ENCODE data around the gene CYP4F2. TPM values are rescaled to one million over a fixed set of nuclear protein-coding genes. Genes with fewer than 3 reads are reported as not detected.
"Not testable (repeated sequence)": the region's sequence is repeated elsewhere in the genome, so short reads cannot be mapped to it uniquely, and the experiment has no call there.

CYP4F2 gene
- total RNA-seq, 1 experiment from 2014 or later = not detected

DNA sequence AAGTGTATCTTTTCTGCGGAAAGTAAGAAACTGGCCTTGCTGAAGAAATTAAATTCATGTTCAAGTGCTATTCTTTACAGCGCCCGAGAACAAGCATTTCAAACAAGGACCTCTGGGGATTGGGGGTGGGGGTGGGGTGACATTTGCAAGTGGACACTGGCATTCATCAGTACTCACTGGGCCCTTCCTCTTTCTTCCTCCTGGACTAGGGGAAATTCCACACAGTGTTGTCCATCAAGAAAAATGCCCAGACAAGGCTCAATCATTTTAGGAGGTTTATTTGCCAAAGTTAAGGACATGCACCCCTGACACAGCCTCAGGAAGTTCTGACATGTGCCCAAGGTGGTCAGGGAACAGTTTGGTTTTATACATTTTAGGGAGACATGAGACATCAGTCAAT lies 59.5 kb downstream of the CYP4F2 start:
- Histone ChIP-seq H3K4me3 (ENCODE audit: low read depth, low read length) (peak overlapping the region; percentile 18; the same call in 1 of the 2 replicates), H3K36me3 (ENCODE audit: control insufficient read depth, insufficient read depth, low read length) (no peaks in the 10 kb centered on the region), H3K9me3 (no peaks in the 10 kb centered on the region; the same call in 1 of the 2 replicates), H3K27me3 (replicated peaks; ENCODE audit: control insufficient read depth, insufficient read depth, low read length) (no peaks in the 10 kb centered on the region), H3K4me1 (peaks cover 26% of the 10 kb centered on the region)
- Mint-ChIP-seq H3K36me3 (ENCODE audit: insufficient read depth, unreplicated experiment) (peaks cover 24% of the 10 kb centered on the region), H3K27ac (ENCODE audit: unreplicated experiment) (peak overlapping the region; percentile 94), H3K9me3 (ENCODE audit: unreplicated experiment) (no peaks in the 10 kb centered on the region), H3K4me3 (ENCODE audit: unreplicated experiment) (peak overlapping the region; percentile 36), H3K27me3 (ENCODE audit: insufficient read depth, unreplicated experiment) (no peaks in the 10 kb centered on the region), H3K4me1 (ENCODE audit: low read depth, unreplicated experiment) (peaks cover 14% of the 10 kb centered on the region)
- no TSS peak for BruUV-seq (replicated peaks)
- ChIA-PET CTCF (interaction anchor here (0.7 kb wide), 1 partner anchor 548 kb away, joined by 3 read pairs; no protein-coding TSS in a partner anchor), POLR2A (no interaction called here)
- no peak for DNase-seq
- TF ChIP-seq CTCF (IDR thresholded peaks at IDR 0.05; ENCODE audit: insufficient read depth in 1 of 2, low read depth in 1 of 2, low read length in 1 of 2, severe bottlenecking in 1 of 2, unreplicated experiment in 1 of 2) = no peak
- intact Hi-C loops (cut with micrococcal nuclease; ENCODE audit: unreplicated experiment) = loop anchor here (10.0 kb wide), 1 partner anchor 346 kb away; the partner anchor contains the start of gene FAM32A

- ChIA-PET CTCF (interaction anchor here (1.0 to 1.2 kb wide), 2 partner anchors 27 to 348 kb away, joined by 4 to 5 read pairs; partner anchors contain the start of gene FAM32A), POLR2A (interaction anchor here (0.5 to 1.7 kb wide), 6 partner anchors 9 to 360 kb away, joined by 3 to 16 read pairs (median 5); partner anchors contain the start of gene FAM32A)
- H3K9me3 ChIP-seq = no peaks in the 10 kb centered on the region; the same call in 1 of the 2 replicates
- no peaks in the 10 kb centered on the region for H3K36me3 ChIP-seq (ENCODE audit: control insufficient read depth, insufficient read depth, low read length)
- Mint-ChIP-seq H3K9me3 (ENCODE audit: unreplicated experiment) (no peaks in the 10 kb centered on the region), H3K4me3 (ENCODE audit: unreplicated experiment) (peak overlapping the region; percentile 76), H3K27me3 (ENCODE audit: insufficient read depth, unreplicated experiment) (no peaks in the 10 kb centered on the region), H3K4me1 (ENCODE audit: low read depth, unreplicated experiment) (peaks cover 14% of the 10 kb centered on the region), H3K36me3 (ENCODE audit: insufficient read depth, unreplicated experiment) (peaks cover 24% of the 10 kb centered on the region), H3K27ac (ENCODE audit: unreplicated experiment) (peak overlapping the region; percentile 94)
- no peaks in the 10 kb centered on the region for H3K27me3 ChIP-seq (replicated peaks; ENCODE audit: control insufficient read depth, insufficient read depth, low read length)
- TF ChIP-seq CTCF (IDR thresholded peaks at IDR 0.05; ENCODE audit: insufficient read depth in 1 of 2, low read depth in 1 of 2, low read length in 1 of 2, severe bottlenecking in 1 of 2, unreplicated experiment in 1 of 2) = no peak
- peak overlapping the region; percentile 68 for H3K4me3 ChIP-seq (ENCODE audit: low read depth, low read length)
- peaks cover 30% of the 10 kb centered on the region for H3K4me1 ChIP-seq
- DNase-seq = peak; percentile 80 to 89
- TSS peak; percentile 85 for BruUV-seq (replicated peaks)
- intact Hi-C loops (cut with micrococcal nuclease; ENCODE audit: unreplicated experiment) = loop anchor here (1.0 to 10.0 kb wide), 2 partner anchors 9 to 348 kb away; partner anchors contain the start of gene FAM32A
These were observed 60.6 kb downstream of the CYP4F2 start for GRCh38 chr19:15837221-15837731.

DNA sequence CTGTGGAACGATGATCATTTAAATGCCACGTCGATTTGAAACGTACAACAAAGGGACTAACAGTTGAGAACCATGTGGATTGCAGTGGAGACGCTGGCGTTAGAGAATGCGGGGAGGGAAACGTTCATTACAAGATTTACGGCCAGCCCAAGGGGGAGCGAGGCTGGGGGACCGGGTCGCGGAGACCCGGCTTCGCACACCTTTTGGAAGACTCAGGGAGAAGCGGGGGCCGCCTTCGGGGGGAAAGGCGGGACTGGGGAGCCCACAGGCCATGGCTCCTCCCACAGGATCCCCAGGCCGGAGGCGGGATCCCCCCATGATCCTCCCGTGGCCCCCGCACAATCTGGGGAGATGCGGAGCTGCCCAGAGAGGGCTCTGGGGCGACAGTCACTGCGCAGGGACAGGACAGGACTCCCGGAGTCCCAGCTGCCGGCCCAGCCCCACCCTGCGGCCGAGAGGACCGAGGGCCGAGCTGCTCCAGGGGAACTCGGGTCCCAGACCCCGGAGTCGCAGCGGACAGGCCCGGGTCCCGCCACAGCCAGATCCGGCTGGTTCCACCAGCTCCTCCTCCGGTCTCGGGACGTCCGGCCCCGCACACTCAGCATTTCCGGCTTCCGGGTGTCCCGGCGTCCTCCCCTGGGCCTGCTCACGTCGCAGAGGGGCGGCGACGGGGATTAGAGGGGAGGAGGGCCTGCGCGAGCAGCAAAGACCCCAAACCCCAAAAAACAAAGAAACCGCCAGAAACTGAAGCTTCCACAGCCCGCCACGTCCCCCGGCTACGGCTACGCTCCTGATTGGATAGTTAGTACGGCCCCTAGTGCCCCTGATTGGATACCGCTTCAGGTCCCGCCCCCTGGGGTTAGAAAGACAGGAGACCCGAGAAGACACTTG lies 61.3 kb downstream of the CYP4F2 start:
- no peaks in the 10 kb centered on the region for H3K27me3 ChIP-seq (replicated peaks; ENCODE audit: control insufficient read depth, insufficient read depth, low read length)
- Mint-ChIP-seq H3K4me3 (ENCODE audit: unreplicated experiment) (peak overlapping the region; percentile 76), H3K4me1 (ENCODE audit: low read depth, unreplicated experiment) (peaks cover 14% of the 10 kb centered on the region), H3K9me3 (ENCODE audit: unreplicated experiment) (no peaks in the 10 kb centered on the region), H3K27me3 (ENCODE audit: insufficient read depth, unreplicated experiment) (no peaks in the 10 kb centered on the region), H3K36me3 (ENCODE audit: insufficient read depth, unreplicated experiment) (peaks cover 24% of the 10 kb centered on the region), H3K27ac (ENCODE audit: unreplicated experiment) (peak overlapping the region; percentile 94)
- ChIA-PET CTCF (interaction anchor here (0.5 to 1.2 kb wide), 5 partner anchors 26 to 788 kb away, joined by 3 to 5 read pairs (median 4); partner anchors contain the start of gene FAM32A), POLR2A (interaction anchor here (0.5 to 1.7 kb wide), 6 partner anchors 8 to 361 kb away, joined by 3 to 16 read pairs (median 5); partner anchors contain the start of gene FAM32A)
- BruUV-seq (replicated peaks) = TSS peak; percentile 30
- H3K9me3 ChIP-seq = no peaks in the 10 kb centered on the region; the same call in 1 of the 2 replicates
- H3K36me3 ChIP-seq (ENCODE audit: control insufficient read depth, insufficient read depth, low read length) = no peaks in the 10 kb centered on the region
- TF ChIP-seq CTCF (IDR thresholded peaks at IDR 0.05; ENCODE audit: insufficient read depth in 1 of 2, low read depth in 1 of 2, low read length in 1 of 2, severe bottlenecking in 1 of 2, unreplicated experiment in 1 of 2) = no peak
- peak overlapping the region; percentile 68 for H3K4me3 ChIP-seq (ENCODE audit: low read depth, low read length)
- peaks cover 30% of the 10 kb centered on the region for H3K4me1 ChIP-seq
- intact Hi-C loops (cut with micrococcal nuclease; ENCODE audit: unreplicated experiment) = loop anchor here (1.0 to 10.0 kb wide), 2 partner anchors 8 to 348 kb away; partner anchors contain the start of gene FAM32A
- peak; percentile 97 to 98 for DNase-seq

DNA sequence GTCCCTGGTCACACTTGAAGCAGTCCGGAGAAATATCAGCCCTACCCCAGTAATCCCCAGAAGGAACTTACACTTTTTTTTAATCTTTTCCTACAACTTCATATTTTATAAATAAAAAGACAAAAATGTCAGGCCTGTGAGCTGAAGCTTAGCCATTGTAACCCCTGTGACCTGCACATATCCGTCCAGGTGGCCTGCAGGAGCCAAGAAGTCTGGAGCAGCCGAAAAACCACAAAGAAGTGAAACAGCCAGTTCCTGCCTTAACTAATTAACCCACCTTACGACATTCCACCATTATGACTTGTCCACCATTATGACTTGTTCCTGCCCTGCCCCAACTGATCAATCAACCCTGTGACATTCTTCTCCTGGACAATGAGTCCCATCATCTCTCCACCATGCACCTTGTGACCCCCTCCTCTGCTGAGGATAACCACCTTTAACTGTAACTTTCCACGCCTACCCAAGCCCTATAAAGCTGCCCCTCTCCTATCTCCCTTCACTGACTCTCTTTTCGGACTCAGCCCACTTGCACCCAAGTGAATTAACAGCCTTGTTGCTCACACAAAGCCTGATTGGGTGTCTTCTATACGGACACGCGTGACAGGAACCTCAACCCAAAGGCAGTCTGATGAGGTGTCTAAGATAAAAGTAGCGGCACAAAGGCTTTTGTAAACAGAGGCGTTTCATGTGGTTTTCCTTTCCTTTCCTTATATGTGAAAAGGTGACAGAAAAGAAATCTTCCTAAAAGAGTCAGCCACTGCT lies 62.1 kb downstream of the CYP4F2 start:
- H3K4me1 ChIP-seq = peaks cover 32% of the 10 kb centered on the region
- H3K36me3 ChIP-seq (ENCODE audit: control insufficient read depth, insufficient read depth, low read length); H3K27me3 ChIP-seq (replicated peaks; ENCODE audit: control insufficient read depth, insufficient read depth, low read length); BruUV-seq (replicated peaks); H3K9me3 Mint-ChIP-seq (ENCODE audit: unreplicated experiment); H3K9me3 ChIP-seq; H3K27me3 Mint-ChIP-seq (ENCODE audit: insufficient read depth, unreplicated experiment); POLR2A ChIA-PET; CTCF ChIA-PET: not testable (repeated sequence)
- peak overlapping the region; percentile 68 for H3K4me3 ChIP-seq (ENCODE audit: low read depth, low read length)
- peaks cover 14% of the 10 kb centered on the region for H3K4me1 Mint-ChIP-seq (ENCODE audit: low read depth, unreplicated experiment)
- peak overlapping the region; percentile 94 for H3K27ac Mint-ChIP-seq (ENCODE audit: unreplicated experiment)
- H3K36me3 Mint-ChIP-seq (ENCODE audit: insufficient read depth, unreplicated experiment) = peaks cover 24% of the 10 kb centered on the region
- peak overlapping the region; percentile 76 for H3K4me3 Mint-ChIP-seq (ENCODE audit: unreplicated experiment)
- intact Hi-C loops (cut with micrococcal nuclease; ENCODE audit: unreplicated experiment) = loop anchor here (10.0 kb wide), 1 partner anchor 349 kb away; the partner anchor contains the start of gene FAM32A
- peak; percentile 52 to 78 for DNase-seq
